ENCODE results near the gene FGF14. TPM values are rescaled to one million over a fixed set of nuclear protein-coding genes. Genes with fewer than 3 reads are reported as not detected.

FGF14 gene
- total RNA-seq, 3 donors from 2014 or later (not counting 1 experiment from before 2014, with no cell fraction given): not detected

DNA sequence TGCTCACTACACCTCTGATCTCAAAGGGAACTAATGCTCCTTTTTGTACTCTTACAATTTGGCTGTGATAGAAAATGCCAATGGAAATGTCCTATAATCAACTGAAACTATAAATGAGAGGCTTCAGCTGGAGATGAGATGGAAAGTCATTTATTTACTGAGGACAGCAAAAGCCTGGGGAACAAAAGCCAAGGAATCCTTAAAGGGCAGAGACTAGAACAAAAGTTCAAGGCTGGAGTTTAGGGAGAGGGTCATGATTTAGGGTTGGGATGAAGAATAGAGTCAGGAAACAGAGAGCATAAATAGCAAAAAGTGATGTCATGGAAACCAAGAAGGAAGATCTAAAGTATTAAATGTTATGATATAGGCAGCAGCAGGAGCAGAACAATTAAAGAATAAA is 401.1 kb downstream of the FGF14 start:
- Histone ChIP-seq H3K36me3 (ENCODE audit: control insufficient read depth, insufficient read depth, low read length) (no peaks in the 10 kb centered on the region), H3K27ac (ENCODE audit: low read length) (no peak overlapping the region), H3K9me3 (ENCODE audit: control insufficient read depth, insufficient read depth, low read length) (no peaks in the 10 kb centered on the region), H3K4me3 (ENCODE audit: low read length) (no peak overlapping the region), H3K4me1 (ENCODE audit: control insufficient read depth, insufficient read depth, low read length) (no peaks in the 10 kb centered on the region), H3K27me3 (ENCODE audit: control insufficient read depth, insufficient read depth, low read length) (no peaks in the 10 kb centered on the region)
- intact Hi-C loops (cut with micrococcal nuclease): no loop called here
- H3K4me1 Mint-ChIP-seq: no peaks in the 10 kb centered on the region
- no peaks in the 10 kb centered on the region for H3K36me3 Mint-ChIP-seq
- DNase-seq: no peak
- ATAC-seq: no peak
- no peaks in the 10 kb centered on the region for H3K27me3 Mint-ChIP-seq (ENCODE audit: low read depth in 2 of 2)
- peaks cover 8 to 10% of the 10 kb centered on the region in 2 donors for H3K9me3 Mint-ChIP-seq
- no peak overlapping the region for H3K4me3 Mint-ChIP-seq
- TF ChIP-seq, protein P1, sequence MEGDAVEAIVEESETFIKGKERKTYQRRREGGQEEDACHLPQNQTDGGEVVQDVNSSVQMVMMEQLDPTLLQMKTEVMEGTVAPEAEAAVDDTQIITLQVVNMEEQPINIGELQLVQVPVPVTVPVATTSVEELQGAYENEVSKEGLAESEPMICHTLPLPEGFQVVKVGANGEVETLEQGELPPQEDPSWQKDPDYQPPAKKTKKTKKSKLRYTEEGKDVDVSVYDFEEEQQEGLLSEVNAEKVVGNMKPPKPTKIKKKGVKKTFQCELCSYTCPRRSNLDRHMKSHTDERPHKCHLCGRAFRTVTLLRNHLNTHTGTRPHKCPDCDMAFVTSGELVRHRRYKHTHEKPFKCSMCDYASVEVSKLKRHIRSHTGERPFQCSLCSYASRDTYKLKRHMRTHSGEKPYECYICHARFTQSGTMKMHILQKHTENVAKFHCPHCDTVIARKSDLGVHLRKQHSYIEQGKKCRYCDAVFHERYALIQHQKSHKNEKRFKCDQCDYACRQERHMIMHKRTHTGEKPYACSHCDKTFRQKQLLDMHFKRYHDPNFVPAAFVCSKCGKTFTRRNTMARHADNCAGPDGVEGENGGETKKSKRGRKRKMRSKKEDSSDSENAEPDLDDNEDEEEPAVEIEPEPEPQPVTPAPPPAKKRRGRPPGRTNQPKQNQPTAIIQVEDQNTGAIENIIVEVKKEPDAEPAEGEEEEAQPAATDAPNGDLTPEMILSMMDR (IDR thresholded peaks at IDR 0.05): no peak
- H3K27ac Mint-ChIP-seq: no peak overlapping the region

DNA sequence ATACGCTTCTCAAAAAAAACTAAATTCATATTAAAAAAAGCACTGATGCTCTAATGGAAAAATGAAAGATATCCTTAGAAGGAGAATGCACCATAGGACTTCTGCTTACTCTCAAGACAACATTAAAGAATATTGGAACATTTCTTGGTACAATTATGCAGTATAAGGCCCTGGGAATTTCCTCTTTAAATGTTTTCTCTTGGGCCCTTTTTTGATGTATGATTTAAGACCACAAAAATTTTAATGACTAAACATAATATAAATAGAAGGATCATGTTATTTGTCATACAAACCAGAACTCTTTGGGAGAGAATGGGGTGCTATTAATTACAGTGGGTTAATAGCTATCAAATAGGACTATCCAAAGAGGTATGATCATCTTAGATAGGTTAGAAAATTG is 403.7 kb downstream of the FGF14 start:
- H3K4me3 Mint-ChIP-seq: no peak overlapping the region
- Histone ChIP-seq H3K4me1 (ENCODE audit: control insufficient read depth, insufficient read depth, low read length) (no peaks in the 10 kb centered on the region), H3K27me3 (ENCODE audit: control insufficient read depth, insufficient read depth, low read length) (no peaks in the 10 kb centered on the region), H3K36me3 (ENCODE audit: control insufficient read depth, insufficient read depth, low read length) (no peaks in the 10 kb centered on the region), H3K4me3 (ENCODE audit: low read length) (no peak overlapping the region), H3K27ac (ENCODE audit: low read length) (no peak overlapping the region), H3K9me3 (ENCODE audit: control insufficient read depth, insufficient read depth, low read length) (no peaks in the 10 kb centered on the region)
- ATAC-seq: no peak
- no peaks in the 10 kb centered on the region for H3K36me3 Mint-ChIP-seq
- H3K9me3 Mint-ChIP-seq: peaks cover 8 to 10% of the 10 kb centered on the region in 2 donors
- TF ChIP-seq, protein P1 (IDR thresholded peaks at IDR 0.05): no peak
- WGBS (ENCODE audit: insufficient coverage): no CpG with 5 or more reads among the region's 1 CpG
- no peak overlapping the region for H3K27ac Mint-ChIP-seq
- no peaks in the 10 kb centered on the region for H3K27me3 Mint-ChIP-seq (ENCODE audit: low read depth in 2 of 2)
- intact Hi-C loops (cut with micrococcal nuclease): no loop called here
- no peak for DNase-seq
- H3K4me1 Mint-ChIP-seq: no peaks in the 10 kb centered on the region

DNA sequence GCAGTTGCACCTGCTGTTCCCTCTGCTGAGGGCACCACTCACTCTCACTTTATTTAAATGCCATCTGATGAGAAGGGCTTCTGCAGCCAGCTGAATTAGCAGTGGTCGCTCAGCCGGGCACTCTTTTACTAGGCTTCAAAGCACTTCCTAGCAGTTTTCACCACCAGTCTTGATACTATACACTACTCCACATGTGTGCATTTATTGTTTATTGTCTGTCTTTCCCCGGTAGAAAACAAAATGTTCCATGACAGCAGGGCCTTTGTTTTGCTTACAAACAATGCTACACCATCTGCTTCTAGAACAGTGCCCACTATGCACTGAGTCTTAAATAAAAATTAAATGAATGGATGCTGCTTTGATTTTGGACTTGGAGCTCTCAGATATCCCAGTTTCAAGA is 404.9 kb downstream of the FGF14 start:
- no peaks in the 10 kb centered on the region for H3K36me3 Mint-ChIP-seq
- DNase-seq: no peak
- no peak for ATAC-seq
- no peak overlapping the region for H3K4me3 ChIP-seq (ENCODE audit: low read length)
- no peak overlapping the region for H3K27ac Mint-ChIP-seq
- intact Hi-C loops (cut with micrococcal nuclease): no loop called here
- H3K36me3 ChIP-seq (ENCODE audit: control insufficient read depth, insufficient read depth, low read length): no peaks in the 10 kb centered on the region
- TF ChIP-seq, protein P1 (IDR thresholded peaks at IDR 0.05): no peak
- H3K4me1 Mint-ChIP-seq: no peaks in the 10 kb centered on the region
- H3K27me3 Mint-ChIP-seq (ENCODE audit: low read depth in 2 of 2): no peaks in the 10 kb centered on the region
- no peak overlapping the region for H3K27ac ChIP-seq (ENCODE audit: low read length)
- H3K4me1 ChIP-seq (ENCODE audit: control insufficient read depth, insufficient read depth, low read length): no peaks in the 10 kb centered on the region
- H3K9me3 ChIP-seq (ENCODE audit: control insufficient read depth, insufficient read depth, low read length): no peaks in the 10 kb centered on the region
- 96% methylated on average over 3 of the region's 3 CpGs for WGBS (ENCODE audit: insufficient coverage)
- peaks cover 10% of the 10 kb centered on the region in 2 donors for H3K9me3 Mint-ChIP-seq
- H3K4me3 Mint-ChIP-seq: no peak overlapping the region
- H3K27me3 ChIP-seq (ENCODE audit: control insufficient read depth, insufficient read depth, low read length): no peaks in the 10 kb centered on the region

DNA sequence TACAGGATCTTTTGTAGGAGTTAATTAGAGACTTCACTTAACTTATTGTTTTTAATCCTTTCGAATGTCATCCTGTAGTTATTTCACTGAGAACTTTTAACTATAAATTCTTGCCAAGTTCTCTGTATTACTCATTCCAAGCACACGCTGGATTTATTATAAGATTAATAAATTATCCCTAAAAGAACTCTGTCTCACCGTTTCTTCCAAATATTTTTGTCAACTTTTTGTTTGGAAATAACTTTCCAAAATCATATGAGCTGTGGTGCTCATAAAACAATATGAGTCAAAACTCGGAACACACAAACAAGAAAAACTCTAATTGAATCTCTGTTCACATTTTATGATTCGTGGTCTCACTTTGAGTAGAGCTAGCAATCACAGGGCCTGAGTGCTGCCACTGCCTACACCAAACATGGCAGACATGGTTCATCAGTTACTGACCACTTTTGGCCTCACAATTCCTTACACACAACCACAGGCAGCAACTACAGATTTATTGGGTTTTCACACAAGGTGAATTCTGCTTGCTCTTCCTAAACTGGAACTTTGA is 412.0 kb downstream of the FGF14 start:
- H3K27me3 Mint-ChIP-seq (ENCODE audit: low read depth in 2 of 2): no peaks in the 10 kb centered on the region
- no peak overlapping the region for H3K4me3 Mint-ChIP-seq
- H3K36me3 ChIP-seq (ENCODE audit: control insufficient read depth, insufficient read depth, low read length): no peaks in the 10 kb centered on the region
- H3K4me3 ChIP-seq (ENCODE audit: low read length): no peak overlapping the region
- no peak overlapping the region for H3K27ac ChIP-seq (ENCODE audit: low read length)
- H3K4me1 ChIP-seq (ENCODE audit: control insufficient read depth, insufficient read depth, low read length): no peaks in the 10 kb centered on the region
- H3K27me3 ChIP-seq (ENCODE audit: control insufficient read depth, insufficient read depth, low read length): no peaks in the 10 kb centered on the region
- no peak overlapping the region for H3K27ac Mint-ChIP-seq
- H3K4me1 Mint-ChIP-seq: no peaks in the 10 kb centered on the region
- TF ChIP-seq, protein P1 (IDR thresholded peaks at IDR 0.05): no peak
- no peaks in the 10 kb centered on the region for H3K9me3 ChIP-seq (ENCODE audit: control insufficient read depth, insufficient read depth, low read length)
- peaks cover 9 to 12% of the 10 kb centered on the region in 2 donors for H3K9me3 Mint-ChIP-seq
- no peak for DNase-seq
- no peak for ATAC-seq
- 80% methylated on average over 4 of the region's 5 CpGs for WGBS (ENCODE audit: insufficient coverage)
- H3K36me3 Mint-ChIP-seq: no peaks in the 10 kb centered on the region
- intact Hi-C loops (cut with micrococcal nuclease): no loop called here

Data from natural killer cell (primary cell).